H1 (cell line): Measurements from ENCODE around the gene LEFTY2. TPM values are rescaled to one million over a fixed set of nuclear protein-coding genes. Genes with fewer than 3 reads are reported as not detected.

Experiments used
- CTCF ChIA-PET: fragments of 300-600 bp; sonication (Branson Sonifier 250); formaldehyde crosslinking; loops from one replicate; lab custom pipeline; 2021; ENCODE audit not compliant: partially characterized antibody; lab: Charles Lee
- POLR2A ChIA-PET: fragments of 300-600 bp; sonication (Branson Sonifier 250); formaldehyde crosslinking; loops from one replicate; lab custom pipeline; 2021; ENCODE audit warnings: inconsistent platforms; ENCODE audit not compliant: partially characterized antibody; lab: Charles Lee
- DNase-seq, 2 experiments: peaks; one replicate each; pipeline versions ENCODE4 v3.0.0 to v3.0.0-alpha.2; 2010 to 2022; ENCODE audit warnings: low spot score in 2 of 2, low read depth in 1 of 2, mixed read lengths in 1 of 2
- FAIRE-seq: peaks from 2 replicates; lab custom pipeline; 2011; peaks lifted over from hg19 to GRCh38; lab: Jason Lieb, UNC
- H2AFZ ChIP-seq: 2 replicates; pipeline ENCODE4 v1.8.1; 2012; ENCODE audit warnings: low read length, inconsistent platforms
- H2AK5ac ChIP-seq: 2 replicates; pipeline ENCODE4 v1.6.1; 2013; ENCODE audit warnings: low read depth, low read length
- H2BK120ac ChIP-seq: replicated peaks from 2 replicates; pipeline ENCODE3; 2013; ENCODE audit warnings: low read depth, low read length, inconsistent platforms
- H2BK12ac ChIP-seq: 2 replicates; pipeline ENCODE4 v1.6.1; 2013; ENCODE audit warnings: low read depth, low read length
- H2BK15ac ChIP-seq: 2 replicates; pipeline ENCODE4 v1.6.1; 2013; ENCODE audit warnings: low read length
- H2BK20ac ChIP-seq: 2 replicates; pipeline ENCODE4 v1.6.1; 2013; ENCODE audit warnings: low read length
- H2BK5ac ChIP-seq: 2 replicates; pipeline ENCODE4 v1.6.1; 2013; ENCODE audit warnings: low read depth, low read length
- H3K14ac ChIP-seq: 2 replicates; pipeline ENCODE4 v1.6.1; 2013; ENCODE audit warnings: inconsistent platforms; ENCODE audit not compliant: insufficient read length
- H3K18ac ChIP-seq: 2 replicates; pipeline ENCODE4 v1.6.1; 2013; ENCODE audit warnings: low read length; ENCODE audit errors: extremely low read depth
- H3K23ac ChIP-seq: 2 replicates; pipeline ENCODE4 v1.6.1; 2013; ENCODE audit warnings: inconsistent platforms; ENCODE audit not compliant: insufficient read length
- H3K23me2 ChIP-seq: 2 replicates; pipeline ENCODE4 v1.6.1; 2013; ENCODE audit warnings: low read depth, low read length
- H3K27ac ChIP-seq: 2 replicates; pipeline ENCODE4 v1.6.1; 2011; ENCODE audit warnings: low read depth, low read length, inconsistent platforms
- H3K27me3 ChIP-seq, 4 experiments: replicated peaks in 1 of 4; 1 replicate in 1 of 4; 2 replicates in 3 of 4; pipeline versions ENCODE4 v1.6.1 to v1.8.1; 2011 to 2013; ENCODE audit warnings: low read length in 3 of 4, mild to moderate bottlenecking in 3 of 4, inconsistent platforms in 2 of 4, mixed read lengths in 2 of 4, moderate library complexity in 1 of 4; ENCODE audit not compliant: control insufficient read depth in 3 of 4, insufficient read depth in 3 of 4; ENCODE audit errors: extremely low read depth in 1 of 4
- H3K36me3 ChIP-seq, 4 experiments: 2 replicates each; pipeline versions ENCODE4 v1.6.1 to v1.8.1; 2011 to 2013; ENCODE audit warnings: mild to moderate bottlenecking in 4 of 4, low read length in 3 of 4, moderate library complexity in 2 of 4, control low read depth in 1 of 4, inconsistent platforms in 1 of 4; ENCODE audit not compliant: insufficient read depth in 4 of 4, control insufficient read depth in 2 of 4
- H3K4ac ChIP-seq: replicated peaks from 2 replicates; pipeline ENCODE3; 2013; ENCODE audit warnings: low read length, low read depth, mixed read lengths, inconsistent platforms; ENCODE audit not compliant: insufficient read length
- H3K4me1 ChIP-seq, 4 experiments: replicated peaks in 1 of 4; 1 replicate in 1 of 4; 2 replicates in 3 of 4; pipeline versions ENCODE4 v1.6.1 to v1.8.1; 2011 to 2013; ENCODE audit warnings: low read length in 3 of 4, inconsistent platforms in 2 of 4, mixed read lengths in 1 of 4; ENCODE audit not compliant: insufficient read depth in 4 of 4, control insufficient read depth in 3 of 4
- H3K4me2 ChIP-seq, 2 experiments: 2 replicates each; pipeline versions ENCODE4 v1.6.1 to v1.8.1; 2011 to 2013; ENCODE audit warnings: low read depth in 2 of 2, low read length in 2 of 2, control low read depth in 1 of 2, inconsistent platforms in 1 of 2, mild to moderate bottlenecking in 1 of 2; ENCODE audit not compliant: insufficient read depth in 1 of 2
- H3K4me3 ChIP-seq, 4 experiments: fragments of 200-600, 300-600 bp in 1 of 4; sonication (generic), shearing (Covaris generic), sonication (Bioruptor Twin) in 1 of 4; 2 replicates each; pipeline versions ENCODE4 v1.5.1 to v1.8.1; 2011 to 2016; ENCODE audit warnings: low read length in 4 of 4, low read depth in 3 of 4, control low read depth in 2 of 4, inconsistent platforms in 2 of 4, mild to moderate bottlenecking in 2 of 4, mixed read lengths in 1 of 4, moderate library complexity in 1 of 4; ENCODE audit not compliant: insufficient read depth in 2 of 4; ENCODE audit errors: extremely low read depth in 1 of 4
- H3K56ac ChIP-seq: replicated peaks from 2 replicates; pipeline ENCODE3; 2013; ENCODE audit warnings: low read depth, mild to moderate bottlenecking, mixed read lengths, low read length, inconsistent platforms; ENCODE audit not compliant: insufficient read length
- H3K79me1 ChIP-seq: 2 replicates; pipeline ENCODE4 v1.6.1; 2013; ENCODE audit warnings: low read depth, low read length, control low read depth
- H3K79me2 ChIP-seq, 2 experiments: 2 replicates each; pipeline versions ENCODE4 v1.6.1 to v1.8.1; 2012 to 2013; ENCODE audit warnings: low read length in 2 of 2, mild to moderate bottlenecking in 2 of 2, inconsistent platforms in 1 of 2; ENCODE audit not compliant: insufficient read depth in 2 of 2, control insufficient read depth in 1 of 2
- H3K9ac ChIP-seq, 4 experiments: replicated peaks in 1 of 4; 1 replicate in 1 of 4; 2 replicates in 3 of 4; pipeline versions ENCODE4 v1.6.1 to v1.8.1; 2011 to 2013; ENCODE audit warnings: low read depth in 3 of 4, low read length in 3 of 4, control low read depth in 2 of 4, mild to moderate bottlenecking in 2 of 4, moderate library complexity in 2 of 4, inconsistent platforms in 1 of 4; ENCODE audit errors: extremely low read depth in 1 of 4
- H3K9me3 ChIP-seq, 2 experiments: 2 replicates each; pipeline versions ENCODE4 v1.6.1 to v1.8.1; 2012 to 2013; ENCODE audit warnings: mild to moderate bottlenecking in 2 of 2, moderate library complexity in 2 of 2, control low read depth in 1 of 2, inconsistent platforms in 1 of 2, low read depth in 1 of 2, low read length in 1 of 2, mixed read lengths in 1 of 2; ENCODE audit not compliant: insufficient read depth in 2 of 2
- H4K20me1 ChIP-seq, 2 experiments: replicated peaks in 1 of 2; 2 replicates each; pipeline versions ENCODE3 to v1.8.1; 2011 to 2013; ENCODE audit warnings: inconsistent platforms in 2 of 2, low read length in 2 of 2, mild to moderate bottlenecking in 1 of 2; ENCODE audit not compliant: insufficient read depth in 2 of 2, control insufficient read depth in 1 of 2
- H4K5ac ChIP-seq: 2 replicates; pipeline ENCODE4 v1.6.1; 2013; ENCODE audit warnings: low read length, low read depth, mixed read lengths, inconsistent platforms; ENCODE audit not compliant: insufficient read length
- H4K8ac ChIP-seq: 2 replicates; pipeline ENCODE4 v1.8.0; 2013; ENCODE audit warnings: mild to moderate bottlenecking, moderate library complexity, low read length, inconsistent platforms; ENCODE audit not compliant: insufficient read depth; ENCODE audit errors: extremely low read depth
- H4K91ac ChIP-seq: replicated peaks from 2 replicates; pipeline ENCODE3; 2013; ENCODE audit warnings: low read length, mixed read lengths, inconsistent platforms; ENCODE audit not compliant: insufficient read length
- CHD1 ChIP-seq: IDR thresholded peaks from 2 replicates; pipeline ENCODE4 v1.6.1; 2012; ENCODE audit warnings: low read depth, low read length, improper control_type of control experiment
- CTCF ChIP-seq, 3 experiments: IDR thresholded peaks; 1 replicate in 2 of 3; 2 replicates in 1 of 3; pipeline versions ENCODE4 v1.5.1 to v1.6.1; 2011; ENCODE audit warnings: low read length in 3 of 3, mild to moderate bottlenecking in 3 of 3, inconsistent platforms in 2 of 3, low read depth in 1 of 3, moderate library complexity in 1 of 3; ENCODE audit not compliant: insufficient read depth in 1 of 3; ENCODE audit errors: control extremely low read depth in 1 of 3
- MAFK ChIP-seq: IDR thresholded peaks from 2 replicates; pipeline ENCODE4 v1.6.1; 2012; ENCODE audit warnings: low read depth, mild to moderate bottlenecking, improper control_type of control experiment, low read length
- SIN3A ChIP-seq, 2 experiments: IDR thresholded peaks in 1 of 2; conservative IDR thresholded peaks in 1 of 2; 2 replicates each; pipeline ENCODE4 v1.6.1; 2011 to 2012; ENCODE audit warnings: low read length in 2 of 2, improper control_type of control experiment in 1 of 2, low read depth in 1 of 2, mild to moderate bottlenecking in 1 of 2
- TAF1 ChIP-seq: IDR thresholded peaks from 2 replicates; pipeline ENCODE4 v1.6.1; 2011; ENCODE audit warnings: mild to moderate bottlenecking, low read depth, low read length
- TCF12 ChIP-seq: IDR thresholded peaks from 2 replicates; pipeline ENCODE4 v1.6.1; 2011; ENCODE audit warnings: low read depth, mild to moderate bottlenecking, low read length
- USF2 ChIP-seq: IDR thresholded peaks from 2 replicates; pipeline ENCODE4 v1.6.1; 2011; ENCODE audit warnings: low read length, improper control_type of control experiment
- WGBS, 2 experiments: shearing (Covaris generic) in 1 of 2; methylation state at CpG; one replicate each; pipeline versions ENCODE4 v1.1.6 to v1.1.7; 2013 to 2015; ENCODE audit warnings: low lambda C conversion rate in 2 of 2, mixed read lengths in 2 of 2, inconsistent platforms in 1 of 2, low coverage in 1 of 2, missing lambda C conversion rate in 1 of 2; ENCODE audit not compliant: insufficient replicate concordance in 2 of 2, insufficient coverage in 1 of 2, insufficient read length in 1 of 2; ENCODE audit errors: extremely low coverage in 1 of 2, missing lambda C conversion rate in 1 of 2; 5-methylcytosine and 5-hydroxymethylcytosine counted together
- polyA plus RNA-seq, 7 experiments: library from polyadenylated mRNA; depleted of rRNA in 3 of 7; stranded (reverse) in 5 of 7; unstranded in 2 of 7; fragments of >200 nt in 5 of 7; fragments of 200-250 nt in 2 of 7; gene quantifications; 1 replicate in 5 of 7; 2 replicates in 1 of 7; 4 replicates in 1 of 7; pipeline versions ENCODE4 v1.2.1 to v1.2.3, GENCODE V29; 2011 to 2013; ENCODE audit warnings: missing spikeins in 2 of 7, mixed read lengths in 2 of 7
- total RNA-seq: library from RNA; stranded (reverse); fragmentation: NEBNext Ultra II Directional; extraction: Animal tissue kit (Norgen Biotek cat#: 25700); gene quantifications from 2 replicates; pipeline ENCODE4 v1.2.1, GENCODE V29; 2021

The LEFTY2 gene
- total and polyA plus RNA-seq, 2 of the 8 experiments (the other 6 are each of a cell fraction or from before 2014, with no cell fraction given): 2.6 to 4.3 TPM

GRCh38 chr1:225918280-225918679 is 22.7 kb downstream of the LEFTY2 start:
- no peak overlapping the region for H3K56ac ChIP-seq
- H3K9me3 ChIP-seq: no peaks in the 10 kb centered on the region
- no peak overlapping the region for H2BK5ac ChIP-seq
- H3K14ac ChIP-seq: no peak overlapping the region
- H4K8ac ChIP-seq: no peak overlapping the region
- H4K5ac ChIP-seq: no peak overlapping the region
- FAIRE-seq: no peak
- no peak overlapping the region for H3K4me2 ChIP-seq
- H3K18ac ChIP-seq: no peak overlapping the region
- 96% methylated on average over 4 of the region's 4 CpGs; no CpG with 5 or more reads in 1 of the 2 experiments for WGBS, 2 experiments
- H3K36me3 ChIP-seq: peaks cover 9 to 47% (median 24%) of the 10 kb centered on the region in 4 experiments; a peak in 7 of 8 replicates
- DNase-seq: no peak
- no peak overlapping the region for H2AK5ac ChIP-seq
- H2BK15ac ChIP-seq: no peak overlapping the region
- no peak overlapping the region for H3K27ac ChIP-seq
- H3K9ac ChIP-seq: no peak overlapping the region
- H4K91ac ChIP-seq: no peak overlapping the region
- no peak overlapping the region for H2BK20ac ChIP-seq
- H3K27me3 ChIP-seq: no peaks in the 10 kb centered on the region
- no peak overlapping the region for H3K4ac ChIP-seq
- no peak overlapping the region for H3K23ac ChIP-seq
- ChIA-PET CTCF (interaction anchor here (1.0 to 3.0 kb wide), 2 partner anchors 70 to 443 kb away, joined by 3 to 10 read pairs; no protein-coding TSS in a partner anchor), POLR2A (interaction anchor here (0.6 to 1.5 kb wide), 8 partner anchors 13 to 149 kb away, joined by 3 to 5 read pairs (median 4); partner anchors contain the start of gene TMEM63A)
- H3K79me2 ChIP-seq: peaks cover 3 to 13% of the 10 kb centered on the region in 2 experiments
- peaks cover 0 to 5% (median 3%) of the 10 kb centered on the region in 4 experiments; a peak in 4 of 7 replicates for H3K4me1 ChIP-seq
- no peak overlapping the region for H2BK120ac ChIP-seq
- H3K4me3 ChIP-seq: no peak overlapping the region
- no peak overlapping the region for H2AFZ ChIP-seq
- no peak overlapping the region for H2BK12ac ChIP-seq
- peaks cover 3 to 4% of the 10 kb centered on the region in 2 experiments for H4K20me1 ChIP-seq
- peaks cover under 1% of the 10 kb centered on the region for H3K23me2 ChIP-seq
- H3K79me1 ChIP-seq: peaks cover 14% of the 10 kb centered on the region
- TF ChIP-seq SIN3A (conservative IDR thresholded peaks at IDR 0.05 in 1 of 2, IDR thresholded peaks at IDR 0.05 in 1 of 2; ENCODE audit: low read depth in 1 of 2, low read length in 2 of 2) (no peak), CHD1 (no peak), TAF1 (no peak), CTCF (IDR thresholded peaks at IDR 0.05; ENCODE audit: control extremely low read depth in 1 of 3, insufficient read depth in 1 of 3, low read depth in 1 of 3, low read length in 3 of 3) (no peak), USF2 (no peak), MAFK (no peak), TCF12 (no peak)
